HCT116 (cell line): Measurements from ENCODE around the gene NBAS.

Experiments
- POLR2A ChIP-seq: IDR thresholded peaks from 2 replicates; pipeline ENCODE4 v1.7.0; 2011; ENCODE audit warnings: borderline replicate concordance; ENCODE audit not compliant: insufficient read depth, insufficient read length; ENCODE audit errors: extremely low read depth
- POLR2AphosphoS5 ChIP-seq: IDR thresholded peaks from 2 replicates; pipeline ENCODE4 v1.6.1; 2011; ENCODE audit warnings: mild to moderate bottlenecking, low read depth, low read length, moderate library complexity

- TF ChIP-seq POLR2A = no peak
- TF ChIP-seq POLR2AphosphoS5 = no peak
Observed at GRCh38 chr2:15458277-15458676, 102.9 kb downstream of the NBAS start.
